HepG2 (cell line): ENCODE data around the gene ATP5F1E. TPM values are rescaled to one million over a fixed set of nuclear protein-coding genes. Genes with fewer than 3 reads are reported as not detected.

ENCODE experiments used
- ATAC-seq: fragments of 200-7000 bp; cut with Tn5 transposase; 3 replicates; pipeline ENCODE4 v1.9.1; 2020; ENCODE audit warnings: mild to moderate bottlenecking, moderate library complexity
- BruUV-seq: library from RNA; stranded (reverse); fragments of 400-500 nt; replicated peaks from 2 replicates; lab custom pipeline; 2021; lab: Mats Ljungman, UMichigan
- CTCF ChIA-PET: fragments of 300-600 bp; formaldehyde crosslinking; extraction: SDS; loops from one replicate; lab custom pipeline; 2021; ENCODE audit warnings: low total read pairs, inconsistent platforms, low intra/inter-chr PET ratio; lab: Yijun Ruan, JAX
- POLR2A ChIA-PET: fragments of 350-600 bp; sonication (Branson Sonifier 250); formaldehyde crosslinking; loops from one replicate; lab custom pipeline; 2020; ENCODE audit warnings: antibody characterized with exemption, inconsistent platforms; lab: Yijun Ruan, JAX
- DNase-seq: peaks from one replicate; pipeline ENCODE4 v3.0.0-alpha.2; 2015; ENCODE audit warnings: low spot score
- FAIRE-seq: peaks from 3 replicates; lab custom pipeline; 2011; peaks lifted over from hg19 to GRCh38; lab: Jason Lieb, UNC
- H2AFZ ChIP-seq: one replicate; pipeline ENCODE4 v1.6.1; 2011; ENCODE audit warnings: low read length, inconsistent platforms
- H3K27ac ChIP-seq: fragments of 300-600 bp; 3 replicates; pipeline ENCODE4 v1.8.0; 2011; ENCODE audit warnings: mixed run types, mild to moderate bottlenecking, mixed read lengths, low read length, inconsistent platforms; ENCODE audit not compliant: insufficient read depth; ENCODE audit errors: extremely low read length
- H3K27me3 ChIP-seq, 2 experiments: fragments of 200-600 bp in 1 of 2; 2 replicates in 1 of 2; 3 replicates in 1 of 2; pipeline versions ENCODE4 v1.6.0 to v1.8.0; 2011; ENCODE audit warnings: low read length in 2 of 2, mild to moderate bottlenecking in 2 of 2, moderate library complexity in 2 of 2, inconsistent platforms in 1 of 2; ENCODE audit not compliant: insufficient read depth in 2 of 2, control insufficient read depth in 1 of 2
- H3K36me3 ChIP-seq, 2 experiments: fragments of 200-600 bp in 1 of 2; replicated peaks in 1 of 2; 2 replicates in 1 of 2; 3 replicates in 1 of 2; pipeline versions ENCODE4 v1.5.1 to v1.8.0; 2011; ENCODE audit warnings: low read length in 2 of 2, inconsistent platforms in 1 of 2; ENCODE audit not compliant: insufficient read depth in 2 of 2, control insufficient read depth in 1 of 2
- H3K4me1 ChIP-seq: 2 replicates; pipeline ENCODE4 v1.5.1; 2012; ENCODE audit warnings: low read length, inconsistent platforms; ENCODE audit not compliant: insufficient read depth
- H3K4me2 ChIP-seq: 2 replicates; pipeline ENCODE4 v1.6.0; 2011; ENCODE audit warnings: low read depth, low read length, inconsistent platforms
- H3K4me3 ChIP-seq, 3 experiments: fragments of 200-600 bp in 1 of 3; sonication (generic), shearing (Covaris generic) in 1 of 3; replicated peaks in 1 of 3; 2 replicates each; pipeline ENCODE4 v1.5.1; 2011 to 2016; ENCODE audit warnings: low read length in 3 of 3, inconsistent platforms in 2 of 3, low read depth in 2 of 3, mild to moderate bottlenecking in 2 of 3, control low read depth in 1 of 3, mixed read lengths in 1 of 3; ENCODE audit not compliant: insufficient read depth in 1 of 3
- H3K79me2 ChIP-seq: one replicate; pipeline ENCODE4 v1.6.1; 2011; ENCODE audit warnings: low read length, inconsistent platforms; ENCODE audit not compliant: insufficient read depth
- H3K9ac ChIP-seq: 2 replicates; pipeline ENCODE4 v1.6.0; 2011; ENCODE audit warnings: mild to moderate bottlenecking, low read depth, low read length, inconsistent platforms; ENCODE audit not compliant: insufficient read depth
- H3K9me3 ChIP-seq: 2 replicates; pipeline ENCODE4 v1.5.1; 2012; ENCODE audit warnings: mild to moderate bottlenecking, low read length
- H4K20me1 ChIP-seq: 2 replicates; pipeline ENCODE4 v1.6.0; 2011; ENCODE audit warnings: inconsistent platforms, mild to moderate bottlenecking, low read length, moderate library complexity; ENCODE audit not compliant: insufficient read depth
- CHD4 ChIP-seq: fragments of 200-600 bp; sonication (generic); IDR thresholded peaks from 2 replicates; pipeline ENCODE4 v1.7.0; 2017; ENCODE audit warnings: mild to moderate bottlenecking, low read length, borderline replicate concordance
- ELF3 ChIP-seq: IDR thresholded peaks from 2 replicates; pipeline ENCODE4 v1.6.1; 2016; ENCODE audit warnings: missing genetic modification reagents, missing compliant biosample characterization
- HIVEP1 ChIP-seq: sonication (generic); formaldehyde crosslinking; IDR thresholded peaks from 2 replicates; pipeline ENCODE4 v1.4.0; 2020; ENCODE audit warnings: mild to moderate bottlenecking, missing genetic modification reagents
- MXD3 ChIP-seq: IDR thresholded peaks from 2 replicates; pipeline ENCODE4 v1.6.1; 2016; ENCODE audit warnings: mild to moderate bottlenecking, missing biosample characterization, missing genetic modification reagents
- PLSCR1 ChIP-seq: sonication (generic); formaldehyde crosslinking; IDR thresholded peaks from 2 replicates; pipeline ENCODE4 v1.5.0; 2020; ENCODE audit warnings: missing genetic modification reagents, mild to moderate bottlenecking, borderline replicate concordance
- RFX3 ChIP-seq: IDR thresholded peaks from 2 replicates; pipeline ENCODE4 v1.6.1; 2016; ENCODE audit warnings: missing biosample characterization, missing genetic modification reagents
- SAFB2 ChIP-seq: sonication (generic); formaldehyde crosslinking; IDR thresholded peaks from 2 replicates; pipeline ENCODE4 v1.5.1; 2020; ENCODE audit warnings: missing genetic modification reagents, low read depth, mild to moderate bottlenecking, borderline replicate concordance
- ZFP1 ChIP-seq: IDR thresholded peaks from 2 replicates; pipeline ENCODE4 v1.6.1; 2016
- ZNF24 ChIP-seq: fragments of 450-650 bp; IDR thresholded peaks from 2 replicates; pipeline ENCODE4 v1.6.1; 2017; ENCODE audit warnings: antibody characterized with exemption, mild to moderate bottlenecking
- ZNF326 ChIP-seq: sonication (generic); formaldehyde crosslinking; IDR thresholded peaks from 2 replicates; pipeline ENCODE4 v1.4.0; 2020; ENCODE audit warnings: missing genetic modification reagents, borderline replicate concordance
- ZNF407 ChIP-seq: sonication (generic); formaldehyde crosslinking; IDR thresholded peaks from one replicate; pipeline ENCODE4 v1.5.1; 2020; ENCODE audit warnings: mild to moderate bottlenecking, missing genetic modification reagents; ENCODE audit errors: not compliant biosample characterization
- ZNF605 ChIP-seq: sonication (generic); formaldehyde crosslinking; IDR thresholded peaks from 2 replicates; pipeline ENCODE4 v1.8.0; 2022; ENCODE audit warnings: mild to moderate bottlenecking, missing genetic modification reagents
- ZNF879 ChIP-seq: sonication (generic); formaldehyde crosslinking; IDR thresholded peaks from 2 replicates; pipeline ENCODE4 v1.8.1; 2023; ENCODE audit warnings: missing genetic modification reagents
- WGBS: methylation state at CpG from one replicate; pipeline ENCODE4 v1.1.6; 2017; ENCODE audit warnings: low lambda C conversion rate; 5-methylcytosine and 5-hydroxymethylcytosine counted together
- in situ Hi-C: cut with HindIII; loops from 2 replicates; pipeline ENCODE4 v1.10.0; 2017; ENCODE audit warnings: low pct_unique_long_range_greater_than_20kb; ENCODE audit not compliant: extremely low pct_ligation_motif_present
- intact Hi-C: fragments of 100-400 bp; cut with micrococcal nuclease; formaldehyde crosslinking; loops from one replicate; pipeline ENCODE4 v1.10.0; 2022; ENCODE audit not compliant: unreplicated experiment
- polyA plus RNA-seq, 8 experiments: library from polyadenylated mRNA; depleted of rRNA in 3 of 8; stranded (reverse) in 7 of 8; unstranded in 1 of 8; fragments of >200 nt; fragmentation: Illumina TruSeq in 4 of 8; extraction: Trizol in 4 of 8; gene quantifications; 2 replicates each; pipeline versions ENCODE4 v1.2.1 to v1.2.3, GENCODE V29; 2011 to 2016; ENCODE audit warnings: low read depth in 4 of 8, missing spikeins in 1 of 8, mixed read lengths in 1 of 8; ENCODE audit not compliant: insufficient read depth in 1 of 8
- total RNA-seq, 5 experiments: library from RNA; depleted of rRNA; stranded (reverse); fragments of >200 nt; fragmentation: Illumina TruSeq; extraction: Trizol; gene quantifications; 2 replicates each; pipeline ENCODE4 v1.2.3, GENCODE V29; 2016; ENCODE audit warnings: low read depth in 1 of 5

ATP5F1E gene
- total and polyA plus RNA-seq, 2 of the 13 experiments (the other 11 are each of a cell fraction or from before 2014, with no cell fraction given): 121 to 134 TPM

- TF ChIP-seq PLSCR1 (CRISPR knock-in tag) (no peak), ZFP1 (CRISPR knock-in tag) (no peak), SAFB2 (CRISPR knock-in tag) (no peak), ZNF605 (no peak), ELF3 (no peak; the same call in 1 of the 2 replicates), ZNF24 (no peak), CHD4 (peak; percentile 83; the same call in 1 of the 2 replicates), ZNF326 (CRISPR knock-in tag) (no peak), RFX3 (CRISPR knock-in tag) (no peak), HIVEP1 (CRISPR knock-in tag) (no peak)
These were observed 21.7 kb downstream of the ATP5F1E start (continued) for GRCh38 chr20:59010321-59010994.

- no peak overlapping the region for H2AFZ ChIP-seq
- H3K4me1 ChIP-seq: peaks cover 93% of the 10 kb centered on the region
- no peaks in the 10 kb centered on the region for H3K9me3 ChIP-seq
- CTCF ChIA-PET: no interaction called here
- in situ Hi-C loops: no loop called here
- WGBS: 56% methylated on average over 8 of the region's 8 CpGs
- H4K20me1 ChIP-seq: no peaks in the 10 kb centered on the region
- peaks cover 0 to 4% of the 10 kb centered on the region in 2 experiments; a peak in 1 of 5 replicates for H3K27me3 ChIP-seq
- ATAC-seq: no peak
- FAIRE-seq: no peak
- intact Hi-C loops: no loop called here
- H3K9ac ChIP-seq: no peak overlapping the region
- no peak overlapping the region for H3K4me3 ChIP-seq
- no peak overlapping the region for H3K4me2 ChIP-seq
- POLR2A ChIA-PET: interaction anchor here (3.9 kb wide), 1 partner anchor 23 kb away, joined by 19 read pairs; the partner anchor contains the start of gene ATP5F1E
- no peaks in the 10 kb centered on the region for H3K36me3 ChIP-seq
- no peak for DNase-seq
- H3K79me2 ChIP-seq: peaks cover 8% of the 10 kb centered on the region
- no TSS peak for BruUV-seq
- H3K27ac ChIP-seq: no peak overlapping the region
- TF ChIP-seq ZNF407: no peak
- no peak for TF ChIP-seq ZNF879 (CRISPR knock-in tag)
- TF ChIP-seq MXD3: no peak
These were observed 23.3 kb downstream of the ATP5F1E start for GRCh38 chr20:59008715-59009336.
